Adrenal gland (tissue), 5 donors: Measurements from ENCODE around the gene ADGRA1.

ENCODE experiments used
- POLR2A ChIP-seq, 2 donors: fragments of 450-650 bp; IDR thresholded peaks; one replicate each; pipeline ENCODE4 v1.6.1; 2017; ENCODE audit warnings: antibody characterized with exemption in 2 of 2, mild to moderate bottlenecking in 2 of 2, moderate library complexity in 1 of 2
- TF ChIP-seq, protein P1 (sequence below), 6 experiments: fragments of 450-650 bp in 4 of 6; fragments of 200-600 bp in 2 of 6; sonication (generic) in 1 of 6; IDR thresholded peaks; 1 replicate in 5 of 6; 2 replicates in 1 of 6; pipeline versions ENCODE4 v1.5.1 to v1.8.0; 2016 to 2021; ENCODE audit warnings: antibody characterized with exemption in 6 of 6, mild to moderate bottlenecking in 2 of 6, moderate library complexity in 1 of 6
- donor health status: DM: no; HTN: no; CAD: no.

GRCh38 chr10:133177380-133178157 lies 89.8 kb downstream of the ADGRA1 start:
- no peak for TF ChIP-seq POLR2A (IDR thresholded peaks at IDR 0.05)
- TF ChIP-seq, protein P1, sequence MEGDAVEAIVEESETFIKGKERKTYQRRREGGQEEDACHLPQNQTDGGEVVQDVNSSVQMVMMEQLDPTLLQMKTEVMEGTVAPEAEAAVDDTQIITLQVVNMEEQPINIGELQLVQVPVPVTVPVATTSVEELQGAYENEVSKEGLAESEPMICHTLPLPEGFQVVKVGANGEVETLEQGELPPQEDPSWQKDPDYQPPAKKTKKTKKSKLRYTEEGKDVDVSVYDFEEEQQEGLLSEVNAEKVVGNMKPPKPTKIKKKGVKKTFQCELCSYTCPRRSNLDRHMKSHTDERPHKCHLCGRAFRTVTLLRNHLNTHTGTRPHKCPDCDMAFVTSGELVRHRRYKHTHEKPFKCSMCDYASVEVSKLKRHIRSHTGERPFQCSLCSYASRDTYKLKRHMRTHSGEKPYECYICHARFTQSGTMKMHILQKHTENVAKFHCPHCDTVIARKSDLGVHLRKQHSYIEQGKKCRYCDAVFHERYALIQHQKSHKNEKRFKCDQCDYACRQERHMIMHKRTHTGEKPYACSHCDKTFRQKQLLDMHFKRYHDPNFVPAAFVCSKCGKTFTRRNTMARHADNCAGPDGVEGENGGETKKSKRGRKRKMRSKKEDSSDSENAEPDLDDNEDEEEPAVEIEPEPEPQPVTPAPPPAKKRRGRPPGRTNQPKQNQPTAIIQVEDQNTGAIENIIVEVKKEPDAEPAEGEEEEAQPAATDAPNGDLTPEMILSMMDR (IDR thresholded peaks at IDR 0.05): no peak
